ENCODE data around the gene EVC.

The EVC gene

GRCh38 chr4:5730993-5731990, 20.3 kb downstream of the EVC start:
- DNase-seq (ENCODE audit: low spot score) = no peak

- DNase-seq (ENCODE audit: low spot score) = no peak
Observed at GRCh38 chr4:5732158-5732557, 21.2 kb downstream of the EVC start.

- DNase-seq (ENCODE audit: low spot score) = no peak
Observed at GRCh38 chr4:5734853-5735252, 23.9 kb downstream of the EVC start.

GRCh38 chr4:5735463-5735862, 24.5 kb downstream of the EVC start:
- DNase-seq (ENCODE audit: low spot score) = no peak

- DNase-seq (ENCODE audit: low spot score) = no peak
Observed at GRCh38 chr4:5738061-5738460, 27.1 kb downstream of the EVC start.

- no peak for DNase-seq (ENCODE audit: low spot score)
Observed at GRCh38 chr4:5742388-5742787, 31.4 kb downstream of the EVC start.

GRCh38 chr4:5742968-5743367, 32.0 kb downstream of the EVC start:
- DNase-seq (ENCODE audit: low spot score) = no peak

GRCh38 chr4:5746250-5746649, 35.2 kb downstream of the EVC start:
- DNase-seq (ENCODE audit: low spot score) = no peak

GRCh38 chr4:5746829-5747737, 36.1 kb downstream of the EVC start:
- no peak for DNase-seq (ENCODE audit: low spot score)

- no peak for DNase-seq (ENCODE audit: low spot score)
Observed at GRCh38 chr4:5747738-5748375, 36.9 kb downstream of the EVC start.

- DNase-seq (ENCODE audit: low spot score) = no peak
Observed at GRCh38 chr4:5749568-5749967, 38.6 kb downstream of the EVC start.

- DNase-seq (ENCODE audit: low spot score) = no peak
Observed at GRCh38 chr4:5750052-5750945, 39.3 kb downstream of the EVC start.

GRCh38 chr4:5750946-5751665, 40.1 kb downstream of the EVC start:
- DNase-seq (ENCODE audit: low spot score) = no peak

- no peak for DNase-seq (ENCODE audit: low spot score)
Observed at GRCh38 chr4:5751666-5752375, 40.8 kb downstream of the EVC start.

GRCh38 chr4:5752376-5753184, 41.6 kb downstream of the EVC start:
- no peak for DNase-seq (ENCODE audit: low spot score)

- DNase-seq (ENCODE audit: low spot score) = no peak
Observed at GRCh38 chr4:5753366-5753765, 42.4 kb downstream of the EVC start.

GRCh38 chr4:5753766-5754528, 42.9 kb downstream of the EVC start:
- DNase-seq (ENCODE audit: low spot score) = no peak

GRCh38 chr4:5754529-5754881, 43.5 kb downstream of the EVC start:
- no peak for DNase-seq (ENCODE audit: low spot score)

Measured in CD4-positive, alpha-beta T cell treated with Interleukin-2 at 100 ng/mL for 4 hours (primary cell).